Ascending aorta (tissue), 2 donors: ENCODE measurements around the gene CCS. TPM values are rescaled to one million over a fixed set of nuclear protein-coding genes. Genes with fewer than 3 reads are reported as not detected.
"Not testable (repeated sequence)": the region's sequence is repeated elsewhere in the genome, so short reads cannot be mapped to it uniquely, and the experiment has no call there.

Source experiments
- DNase-seq, 2 donors: peaks; one replicate each; pipeline ENCODE4 v3.0.0-alpha.2; 2019; ENCODE audit warnings: low spot score in 2 of 2
- H3K27ac ChIP-seq, 2 donors: fragments of 200-600 bp; sonication (generic); one replicate each; pipeline ENCODE4 v1.5.1; 2016 to 2017; ENCODE audit warnings: mild to moderate bottlenecking in 1 of 2
- H3K27me3 ChIP-seq: fragments of 200-600 bp; sonication (generic); one replicate; pipeline ENCODE4 v1.5.1; 2017
- H3K36me3 ChIP-seq, 2 donors: fragments of 200-600 bp; sonication (generic); one replicate each; pipeline ENCODE4 v1.5.1; 2016
- H3K4me1 ChIP-seq, 2 donors: fragments of 200-600 bp; sonication (generic); one replicate each; pipeline ENCODE4 v1.5.1; 2016 to 2017; ENCODE audit warnings: mild to moderate bottlenecking in 1 of 2
- H3K4me3 ChIP-seq, 2 donors: fragments of 200-600 bp; sonication (generic); one replicate each; pipeline ENCODE4 v1.5.1; 2016 to 2017; ENCODE audit warnings: mild to moderate bottlenecking in 1 of 2
- H3K9me3 ChIP-seq, 2 donors: fragments of 200-600 bp; sonication (generic); one replicate each; pipeline ENCODE4 v1.5.1; 2016
- CTCF ChIP-seq, 3 experiments: fragments of 200-600 bp in 2 of 3; fragments of 450-650 bp in 1 of 3; sonication (generic) in 2 of 3; IDR thresholded peaks; one replicate each; pipeline ENCODE4 v1.5.1; 2016 to 2019; ENCODE audit warnings: antibody characterized with exemption in 3 of 3, mild to moderate bottlenecking in 1 of 3, moderate library complexity in 1 of 3
- intact Hi-C: fragments of 100-400 bp; cut with DNase I; formaldehyde crosslinking; loops from one replicate; pipeline ENCODE4 v1.15.1; 2023
- total RNA-seq: library from RNA; depleted of rRNA; stranded (reverse); fragments of >200 nt; gene quantifications from one replicate; pipeline ENCODE4 v1.1.0, GENCODE V29; 2016

CCS gene
- total RNA-seq, 1 donor from 2014 or later = 50.4 TPM

GRCh38 chr11:66598993-66599392 lies 6.0 kb downstream of the CCS start:
- TF ChIP-seq CTCF (IDR thresholded peaks at IDR 0.05) = no peak
- Histone ChIP-seq H3K36me3 (peaks cover 5 to 12% of the 10 kb centered on the region in 2 donors), H3K9me3 (no peaks in the 10 kb centered on the region), H3K27me3 (no peaks in the 10 kb centered on the region), H3K4me3 (no peak overlapping the region), H3K4me1 (peaks cover 4 to 34% of the 10 kb centered on the region in 2 donors), H3K27ac (no peak overlapping the region)
- intact Hi-C loops = no loop called here
- no peak for DNase-seq

- peak overlapping the region in 1 of 2 donors; percentile 30 for H3K27ac ChIP-seq
- H3K36me3 ChIP-seq = peaks cover 5 to 12% of the 10 kb centered on the region in 2 donors
- H3K27me3 ChIP-seq = no peaks in the 10 kb centered on the region
- peaks cover 3 to 30% of the 10 kb centered on the region in 2 donors for H3K4me1 ChIP-seq
- H3K9me3 ChIP-seq = no peaks in the 10 kb centered on the region
- intact Hi-C loops = no loop called here
- DNase-seq = no peak
- TF ChIP-seq CTCF (IDR thresholded peaks at IDR 0.05) = no peak
- no peak overlapping the region for H3K4me3 ChIP-seq
Observed at GRCh38 chr11:66600219-66600618, 7.2 kb downstream of the CCS start.

- intact Hi-C loops = no loop called here
- no peak for TF ChIP-seq CTCF (IDR thresholded peaks at IDR 0.05)
- Histone ChIP-seq H3K9me3 (no peaks in the 10 kb centered on the region), H3K4me3 (no peak overlapping the region), H3K36me3 (peaks cover 5 to 17% of the 10 kb centered on the region in 2 donors), H3K27me3 (no peaks in the 10 kb centered on the region), H3K4me1 (peaks cover 3 to 26% of the 10 kb centered on the region in 2 donors), H3K27ac (peak overlapping the region in 1 of 2 donors; percentile 71)
- no peak for DNase-seq
Observed at GRCh38 chr11:66600631-66601233, 7.7 kb downstream of the CCS start.

GRCh38 chr11:66603072-66603471 lies 10.1 kb downstream of the CCS start:
- peaks cover 5 to 20% of the 10 kb centered on the region in 2 donors for H3K36me3 ChIP-seq
- intact Hi-C loops = loop anchor here (2.0 kb wide), 1 partner anchor 14 kb away; the partner anchor contains the start of gene RBM14
- H3K27me3 ChIP-seq = no peaks in the 10 kb centered on the region
- no peaks in the 10 kb centered on the region for H3K9me3 ChIP-seq
- H3K4me3 ChIP-seq = no peak overlapping the region
- DNase-seq = no peak
- peak overlapping the region; percentile 56 to 71 for H3K27ac ChIP-seq
- H3K4me1 ChIP-seq = peaks cover 3 to 36% of the 10 kb centered on the region in 2 donors
- no peak for TF ChIP-seq CTCF (IDR thresholded peaks at IDR 0.05)

GRCh38 chr11:66604155-66604554 lies 11.2 kb downstream of the CCS start:
- intact Hi-C loops = no loop called here
- H3K9me3 ChIP-seq = no peaks in the 10 kb centered on the region
- TF ChIP-seq CTCF (IDR thresholded peaks at IDR 0.05) = no peak
- H3K36me3 ChIP-seq = peaks cover 2 to 20% of the 10 kb centered on the region in 2 donors
- no peak overlapping the region for H3K27ac ChIP-seq
- H3K4me1 ChIP-seq = peaks cover 3 to 41% of the 10 kb centered on the region in 2 donors
- DNase-seq = no peak
- H3K4me3 ChIP-seq = no peak overlapping the region
- H3K27me3 ChIP-seq = no peaks in the 10 kb centered on the region

GRCh38 chr11:66606608-66607007 lies 13.6 kb downstream of the CCS start:
- H3K9me3 ChIP-seq, H3K36me3 ChIP-seq, H3K4me3 ChIP-seq, intact Hi-C loops, DNase-seq, H3K27me3 ChIP-seq: not testable (repeated sequence)
- peaks cover 3 to 37% of the 10 kb centered on the region in 2 donors for H3K4me1 ChIP-seq
- peak overlapping the region; percentile 79 to 83 for H3K27ac ChIP-seq
